ENCODE measurements around the gene TSPYL4. TPM values are rescaled to one million over a fixed set of nuclear protein-coding genes. Genes with fewer than 3 reads are reported as not detected.

TSPYL4 gene
- total RNA-seq (10 to 100 TPM; 38.6 to 43.6 (median 41.9) TPM), polyA plus RNA-seq (21.4 TPM)
- long read RNA-seq, donor 1, full-length matches to known transcripts = 22 of 24 reads
- long read RNA-seq, donor 1, partial matches to known transcripts = 0 of 24 reads
- long read RNA-seq, donor 1, other reads (novel, unspliced or antisense) = 2 of 24 reads
- long read RNA-seq, donor 2, full-length matches to known transcripts = 9 of 9 reads
- long read RNA-seq, donor 2, partial matches to known transcripts = 0 of 9 reads
- long read RNA-seq, donor 2, other reads (novel, unspliced or antisense) = 0 of 9 reads
- long read RNA-seq, donor 3, full-length matches to known transcripts = 6 of 10 reads
- long read RNA-seq, donor 3, partial matches to known transcripts = 0 of 10 reads
- long read RNA-seq, donor 3, other reads (novel, unspliced or antisense) = 4 of 10 reads
- long read RNA-seq, donor 4, full-length matches to known transcripts = 9 of 12 reads
- long read RNA-seq, donor 4, partial matches to known transcripts = 0 of 12 reads
- long read RNA-seq, donor 4, other reads (novel, unspliced or antisense) = 3 of 12 reads

- Histone ChIP-seq H3K4me3 (ENCODE audit: low read length) (peak within 1 kb of the TSS; percentile 94), H3K9me3 (ENCODE audit: control insufficient read depth, low read length) (no peaks in the 10 kb centered on the region), H3K27me3 (ENCODE audit: control insufficient read depth, insufficient read depth) (no peaks in the 10 kb centered on the region), H3K4me1 (ENCODE audit: control insufficient read depth, insufficient read depth, low read length) (peaks cover 12% of the 10 kb centered on the region), H3K27ac (ENCODE audit: low read length) (peak within 1 kb of the TSS; percentile 95)
- ATAC-seq (peak; percentile 98 to 99), DNase-seq (peak; percentile 95 to 97 (median 96))
- whole genome bisulfite sequencing = under 1% methylated on average over 53 of the region's 53 CpGs
- intact Hi-C loops (cut with DNase I) = no loop called here
Measured at GRCh38 chr6:116253505-116254296, at the start of gene TSPYL4. Gene TSPYL4 (minus strand): TSS chr6:116254075. CDS start chr6:116254008, 67 bp downstream.

- ATAC-seq (no peak), DNase-seq (no peak)
- Histone ChIP-seq H3K9me3 (ENCODE audit: control insufficient read depth, low read length) (no peaks in the 10 kb centered on the region), H3K4me1 (ENCODE audit: control insufficient read depth, insufficient read depth, low read length) (peaks cover 1% of the 10 kb centered on the region), H3K27me3 (ENCODE audit: control insufficient read depth, insufficient read depth) (no peaks in the 10 kb centered on the region), H3K4me3 (ENCODE audit: low read length) (no peak overlapping the region), H3K27ac (ENCODE audit: low read length) (no peak overlapping the region)
- intact Hi-C loops (cut with DNase I) = no loop called here
- 77% methylated on average over 3 of the region's 3 CpGs for WGBS
Measured at GRCh38 chr6:116301104-116301503, 47.2 kb upstream of the TSPYL4 start.

GRCh38 chr6:116300566-116300965 lies 46.7 kb upstream of the TSPYL4 start:
- Histone ChIP-seq H3K4me1 (ENCODE audit: control insufficient read depth, insufficient read depth, low read length) (peaks cover 1% of the 10 kb centered on the region), H3K27me3 (ENCODE audit: control insufficient read depth, insufficient read depth) (no peaks in the 10 kb centered on the region), H3K9me3 (ENCODE audit: control insufficient read depth, low read length) (no peaks in the 10 kb centered on the region), H3K27ac (ENCODE audit: low read length) (no peak overlapping the region), H3K4me3 (ENCODE audit: low read length) (no peak overlapping the region)
- DNase-seq (no peak), ATAC-seq (no peak)
- intact Hi-C loops (cut with DNase I) = no loop called here
- WGBS = 57% methylated on average over 1 of the region's 1 CpG

- DNase-seq (no peak), ATAC-seq (no peak)
- H3K27me3 ChIP-seq (ENCODE audit: control insufficient read depth, insufficient read depth) = no peaks in the 10 kb centered on the region
- peaks cover 1% of the 10 kb centered on the region for H3K4me1 ChIP-seq (ENCODE audit: control insufficient read depth, insufficient read depth, low read length)
- intact Hi-C loops (cut with DNase I) = loop anchor here in 1 of 4 donors (10.0 kb wide), 1 partner anchor 146 kb away; no protein-coding TSS in a partner anchor
- no peak overlapping the region for H3K4me3 ChIP-seq (ENCODE audit: low read length)
- H3K9me3 ChIP-seq (ENCODE audit: control insufficient read depth, low read length) = no peaks in the 10 kb centered on the region
- H3K27ac ChIP-seq (ENCODE audit: low read length) = no peak overlapping the region
Measured at GRCh38 chr6:116298973-116299372, 45.1 kb upstream of the TSPYL4 start.

DNA sequence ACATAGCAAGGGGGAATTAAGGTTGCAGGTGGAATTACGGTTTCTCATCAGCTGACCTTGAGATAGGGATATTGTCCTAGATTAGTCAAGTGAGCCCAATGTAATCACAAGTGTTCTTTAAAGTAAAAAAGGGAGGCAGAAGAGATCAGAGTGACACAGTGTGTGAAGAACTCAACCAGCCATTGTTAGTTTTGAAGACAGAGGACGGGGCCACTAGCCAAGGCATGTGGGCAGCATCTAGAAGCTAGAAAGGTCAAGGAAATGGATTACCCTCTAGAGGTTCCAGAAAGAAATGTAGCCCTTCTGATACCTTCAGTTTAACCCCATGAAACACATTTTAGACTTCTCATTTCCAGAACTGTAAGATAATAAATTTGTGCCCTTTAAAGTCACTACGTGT lies 44.4 kb upstream of the TSPYL4 start:
- no peak for ATAC-seq
- no peaks in the 10 kb centered on the region for H3K9me3 ChIP-seq (ENCODE audit: control insufficient read depth, low read length)

DNA sequence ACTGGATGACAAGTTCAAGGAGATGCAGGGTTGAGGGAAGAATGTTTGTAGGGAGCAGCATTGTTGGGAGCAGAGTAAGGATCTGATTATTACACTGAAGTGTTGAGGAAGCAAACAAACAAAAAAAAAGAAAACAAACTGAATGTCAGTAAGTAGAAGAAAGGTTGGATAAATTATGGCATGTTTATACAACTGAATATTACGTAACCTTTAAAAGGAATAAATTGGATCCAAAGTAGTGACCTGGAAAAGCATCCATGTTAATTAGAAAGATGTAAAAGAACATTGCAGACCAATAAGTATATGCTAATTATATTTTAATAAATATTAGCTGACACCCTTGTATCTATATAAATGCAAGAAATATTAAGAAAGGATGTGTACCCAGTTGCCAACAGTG lies 38.7 kb upstream of the TSPYL4 start:
- Histone ChIP-seq H3K27ac (ENCODE audit: low read length) (no peak overlapping the region), H3K27me3 (ENCODE audit: control insufficient read depth, insufficient read depth) (no peaks in the 10 kb centered on the region), H3K4me1 (ENCODE audit: control insufficient read depth, insufficient read depth, low read length) (no peaks in the 10 kb centered on the region), H3K4me3 (ENCODE audit: low read length) (no peak overlapping the region), H3K9me3 (ENCODE audit: control insufficient read depth, low read length) (no peaks in the 10 kb centered on the region)
- DNase-seq = no peak
- intact Hi-C loops (cut with DNase I) = loop anchor here in 1 of 4 donors (10.0 kb wide), 1 partner anchor 152 kb away; no protein-coding TSS in a partner anchor
- no peak for ATAC-seq
- WGBS = 97% methylated on average over 1 of the region's 1 CpG

More for the DNA sequence above, 44.4 kb upstream of the TSPYL4 start:
- no peak for DNase-seq
- no peaks in the 10 kb centered on the region for H3K27me3 ChIP-seq (ENCODE audit: control insufficient read depth, insufficient read depth)
- WGBS = 95% methylated on average over 3 of the region's 3 CpGs
- H3K27ac ChIP-seq (ENCODE audit: low read length) = no peak overlapping the region
- intact Hi-C loops (cut with DNase I) = loop anchor here in 1 of 4 donors (10.0 kb wide), 1 partner anchor 147 kb away; no protein-coding TSS in a partner anchor
- no peak overlapping the region for H3K4me3 ChIP-seq (ENCODE audit: low read length)
- H3K4me1 ChIP-seq (ENCODE audit: control insufficient read depth, insufficient read depth, low read length) = peaks cover 1% of the 10 kb centered on the region

GRCh38 chr6:116291701-116292396 lies 38.0 kb upstream of the TSPYL4 start:
- intact Hi-C loops (cut with DNase I) = loop anchor here in 1 of 4 donors (10.0 kb wide), 1 partner anchor 153 kb away; no protein-coding TSS in a partner anchor
- ATAC-seq = no peak
- 71% methylated on average over 4 of the region's 4 CpGs for WGBS
- H3K4me1 ChIP-seq (ENCODE audit: control insufficient read depth, insufficient read depth, low read length) = no peaks in the 10 kb centered on the region
- H3K4me3 ChIP-seq (ENCODE audit: low read length) = no peak overlapping the region
- DNase-seq = no peak
- no peaks in the 10 kb centered on the region for H3K27me3 ChIP-seq (ENCODE audit: control insufficient read depth, insufficient read depth)
- H3K9me3 ChIP-seq (ENCODE audit: control insufficient read depth, low read length) = no peaks in the 10 kb centered on the region
- H3K27ac ChIP-seq (ENCODE audit: low read length) = no peak overlapping the region

DNA sequence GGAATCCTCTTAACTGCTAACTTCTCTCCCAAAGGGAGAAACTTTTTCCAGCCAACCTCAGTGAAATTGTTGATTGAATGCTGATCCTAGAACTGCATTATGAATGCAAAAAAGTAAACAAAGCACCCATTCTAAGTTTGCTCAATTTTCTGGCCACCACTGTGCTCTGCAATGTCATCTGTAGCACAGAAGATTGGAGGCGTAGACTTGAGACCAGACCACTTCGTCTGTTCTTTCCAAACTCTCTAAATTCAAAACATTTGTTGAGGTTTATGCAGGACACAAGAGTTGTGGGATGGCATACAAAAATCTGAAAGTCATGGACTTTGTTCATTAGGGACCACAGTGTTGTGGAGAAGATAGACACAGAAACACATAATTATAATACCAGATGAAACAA lies 36.9 kb upstream of the TSPYL4 start:
- Histone ChIP-seq H3K4me1 (ENCODE audit: control insufficient read depth, insufficient read depth, low read length) (no peaks in the 10 kb centered on the region), H3K27me3 (ENCODE audit: control insufficient read depth, insufficient read depth) (no peaks in the 10 kb centered on the region), H3K27ac (ENCODE audit: low read length) (no peak overlapping the region), H3K4me3 (ENCODE audit: low read length) (no peak overlapping the region), H3K9me3 (ENCODE audit: control insufficient read depth, low read length) (no peaks in the 10 kb centered on the region)
- ATAC-seq (peak in 1 of 2 donors; percentile 51), DNase-seq (no peak)
- intact Hi-C loops (cut with DNase I) = loop anchor here in 1 of 4 donors (10.0 kb wide), 1 partner anchor 154 kb away; no protein-coding TSS in a partner anchor
- 68% methylated on average over 2 of the region's 2 CpGs for WGBS

DNA sequence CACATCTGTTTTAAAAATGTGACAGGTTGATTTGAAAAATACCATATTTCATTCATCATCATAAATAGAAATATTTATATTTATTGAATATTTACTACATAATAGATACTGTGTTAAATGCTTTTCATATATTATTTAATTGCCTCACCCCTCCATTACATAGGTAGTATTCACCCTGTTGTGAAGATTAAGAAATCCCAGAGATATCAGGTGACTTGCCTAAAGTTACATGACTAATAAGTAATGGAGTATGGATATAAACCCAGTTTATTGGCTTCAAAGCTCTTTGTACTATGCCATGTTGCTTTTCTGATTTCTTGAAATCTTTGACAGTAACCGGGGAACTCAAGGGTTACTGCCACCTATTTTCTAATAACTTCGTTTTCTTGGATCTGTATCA lies 36.0 kb upstream of the TSPYL4 start:
- no peak for DNase-seq
- Histone ChIP-seq H3K27me3 (ENCODE audit: control insufficient read depth, insufficient read depth) (no peaks in the 10 kb centered on the region), H3K4me3 (ENCODE audit: low read length) (no peak overlapping the region), H3K4me1 (ENCODE audit: control insufficient read depth, insufficient read depth, low read length) (no peaks in the 10 kb centered on the region), H3K9me3 (ENCODE audit: control insufficient read depth, low read length) (no peaks in the 10 kb centered on the region), H3K27ac (ENCODE audit: low read length) (no peak overlapping the region)
- ATAC-seq = no peak
- intact Hi-C loops (cut with DNase I) = loop anchor here (5.0 to 10.0 kb wide), 3 partner anchors 155 to 245 kb away; no protein-coding TSS in a partner anchor
- 88% methylated on average over 2 of the region's 2 CpGs for WGBS

GRCh38 chr6:116287689-116288282 lies 33.9 kb upstream of the TSPYL4 start:
- Histone ChIP-seq H3K4me1 (ENCODE audit: control insufficient read depth, insufficient read depth, low read length) (no peaks in the 10 kb centered on the region), H3K4me3 (ENCODE audit: low read length) (no peak overlapping the region), H3K27me3 (ENCODE audit: control insufficient read depth, insufficient read depth) (no peaks in the 10 kb centered on the region), H3K9me3 (ENCODE audit: control insufficient read depth, low read length) (no peaks in the 10 kb centered on the region), H3K27ac (ENCODE audit: low read length) (no peak overlapping the region)
- ATAC-seq (peak; percentile 68 to 73), DNase-seq (no peak)
- WGBS = 86% methylated on average over 2 of the region's 2 CpGs
- intact Hi-C loops (cut with DNase I) = loop anchor here (5.0 to 10.0 kb wide), 3 partner anchors 157 to 247 kb away; no protein-coding TSS in a partner anchor

All from right cardiac atrium (tissue), 5 donors.